Neural progenitor cell (in vitro differentiated cells): ENCODE measurements around the gene INPP5K. TPM values are rescaled to one million over a fixed set of nuclear protein-coding genes. Genes with fewer than 3 reads are reported as not detected.

ENCODE experiments used
- DNase-seq: peaks from one replicate; pipeline ENCODE4 v3.0.0-alpha.2; 2016; ENCODE audit warnings: low spot score
- H2AFZ ChIP-seq: fragments of 200-600 bp; sonication (generic); replicated peaks from 2 replicates; pipeline ENCODE4 v1.6.1; 2016; ENCODE audit warnings: antibody characterized with exemption
- H3F3A ChIP-seq: fragments of 200-600 bp; sonication (generic); 2 replicates; pipeline ENCODE4 v1.6.1; 2016; ENCODE audit warnings: antibody characterized with exemption, low read depth
- H3K27ac ChIP-seq: fragments of 200-600 bp; sonication (generic); 2 replicates; pipeline ENCODE4 v1.5.1; 2016; ENCODE audit warnings: mild to moderate bottlenecking
- H3K27me3 ChIP-seq: fragments of 200-600 bp; sonication (generic); 2 replicates; pipeline ENCODE4 v1.6.1; 2016; ENCODE audit warnings: mild to moderate bottlenecking, moderate library complexity
- H3K36me3 ChIP-seq: fragments of 200-600 bp; sonication (generic); 2 replicates; pipeline ENCODE4 v1.5.1; 2016
- H3K4me1 ChIP-seq: fragments of 200-600 bp; sonication (generic); 2 replicates; pipeline ENCODE4 v1.6.1; 2016; ENCODE audit warnings: mixed run types
- H3K4me2 ChIP-seq: fragments of 200-600 bp; sonication (generic); 2 replicates; pipeline ENCODE4 v1.6.1; 2016
- H3K4me3 ChIP-seq: fragments of 200-600 bp; sonication (generic); 2 replicates; pipeline ENCODE4 v1.5.1; 2016
- H3K79me2 ChIP-seq: fragments of 200-600 bp; sonication (generic); 2 replicates; pipeline ENCODE4 v1.6.1; 2016; ENCODE audit warnings: low read depth
- H3K9ac ChIP-seq: fragments of 200-600 bp; sonication (generic); 2 replicates; pipeline ENCODE4 v1.6.1; 2016
- H3K9me3 ChIP-seq: fragments of 200-600 bp; sonication (generic); 2 replicates; pipeline ENCODE4 v1.5.1; 2016; ENCODE audit warnings: low read depth
- H4K20me1 ChIP-seq: fragments of 200-600 bp; sonication (generic); 2 replicates; pipeline ENCODE4 v1.6.1; 2016; ENCODE audit warnings: low read depth
- H3K27ac Mint-ChIP-seq: 3 replicates; pipeline ENCODE4 v1.8.0; 2021; ENCODE audit warnings: mixed read lengths
- H3K27me3 Mint-ChIP-seq: 2 replicates; pipeline ENCODE4 v1.8.0; 2022; ENCODE audit warnings: low read depth, mild to moderate bottlenecking, inconsistent platforms, moderate library complexity, mixed read lengths; ENCODE audit not compliant: insufficient read depth
- H3K36me3 Mint-ChIP-seq: 3 replicates; pipeline ENCODE4 v1.8.0; 2021; ENCODE audit warnings: mixed read lengths
- H3K4me1 Mint-ChIP-seq: 3 replicates; pipeline ENCODE4 v1.8.0; 2021; ENCODE audit warnings: mixed read lengths
- H3K4me3 Mint-ChIP-seq: 3 replicates; pipeline ENCODE4 v1.8.0; 2021; ENCODE audit warnings: mild to moderate bottlenecking, moderate library complexity, mixed read lengths
- H3K9me3 Mint-ChIP-seq: 3 replicates; pipeline ENCODE4 v1.8.0; 2020; ENCODE audit warnings: mixed read lengths
- EZH2 ChIP-seq: fragments of 200-600 bp; sonication (generic); IDR thresholded peaks from 2 replicates; pipeline ENCODE4 v1.6.1; 2017; ENCODE audit warnings: antibody characterized with exemption, mild to moderate bottlenecking, moderate library complexity
- EZH2phosphoT487 ChIP-seq: fragments of 200-600 bp; sonication (generic); IDR thresholded peaks from 2 replicates; pipeline ENCODE4 v1.6.1; 2017; ENCODE audit warnings: antibody characterized with exemption
- total RNA-seq: library from RNA; depleted of rRNA; stranded (reverse); fragments of >200 nt; gene quantifications from 2 replicates; pipeline ENCODE4 v1.2.3, GENCODE V29; 2015; ENCODE audit warnings: low replicate concordance
- TF ChIP-seq, protein P1 (sequence below): fragments of 200-600 bp; sonication (generic); IDR thresholded peaks from 2 replicates; pipeline ENCODE4 v1.5.1; 2017; ENCODE audit warnings: antibody characterized with exemption, mild to moderate bottlenecking

INPP5K gene
- total RNA-seq, 1 donor from 2014 or later: 11.7 TPM

DNA sequence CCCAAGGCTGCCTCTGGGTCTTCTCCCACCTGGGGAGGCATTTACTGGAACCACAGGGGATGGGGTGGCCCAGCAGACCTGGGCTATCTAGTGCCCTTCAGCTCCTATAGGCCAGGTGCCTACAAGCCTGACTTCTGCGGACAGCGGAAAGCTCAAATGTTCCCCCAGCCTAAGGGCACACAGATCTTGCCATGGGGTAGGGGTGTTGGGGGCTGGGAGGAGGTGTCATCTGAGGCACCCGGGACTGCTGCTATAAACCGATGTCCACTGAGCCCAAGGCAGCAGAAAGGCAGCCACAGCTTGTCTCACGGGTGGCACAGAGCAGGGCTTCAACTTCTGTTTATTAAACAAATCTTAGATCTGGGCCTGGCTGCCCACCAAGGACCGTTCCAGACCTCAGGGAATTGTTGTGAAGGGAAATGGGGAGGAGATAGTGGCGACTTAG, 27.6 kb downstream of the INPP5K start:
- peak overlapping the region; percentile 37 for H3K27ac Mint-ChIP-seq
- Histone ChIP-seq H3K4me2 (peak overlapping the region; percentile 81), H3K27ac (no peak overlapping the region), H3K36me3 (no peaks in the 10 kb centered on the region), H4K20me1 (peaks cover 31% of the 10 kb centered on the region), H3F3A (peaks cover 64% of the 10 kb centered on the region), H3K27me3 (peaks cover 38% of the 10 kb centered on the region), H2AFZ (no peak overlapping the region), H3K9me3 (no peaks in the 10 kb centered on the region), H3K4me1 (peaks cover 23% of the 10 kb centered on the region), H3K4me3 (peak overlapping the region; percentile 52), H3K9ac (no peak overlapping the region), H3K79me2 (peaks cover 16% of the 10 kb centered on the region)
- no peaks in the 10 kb centered on the region for H3K36me3 Mint-ChIP-seq
- no peak for TF ChIP-seq EZH2phosphoT487
- TF ChIP-seq, protein P1, sequence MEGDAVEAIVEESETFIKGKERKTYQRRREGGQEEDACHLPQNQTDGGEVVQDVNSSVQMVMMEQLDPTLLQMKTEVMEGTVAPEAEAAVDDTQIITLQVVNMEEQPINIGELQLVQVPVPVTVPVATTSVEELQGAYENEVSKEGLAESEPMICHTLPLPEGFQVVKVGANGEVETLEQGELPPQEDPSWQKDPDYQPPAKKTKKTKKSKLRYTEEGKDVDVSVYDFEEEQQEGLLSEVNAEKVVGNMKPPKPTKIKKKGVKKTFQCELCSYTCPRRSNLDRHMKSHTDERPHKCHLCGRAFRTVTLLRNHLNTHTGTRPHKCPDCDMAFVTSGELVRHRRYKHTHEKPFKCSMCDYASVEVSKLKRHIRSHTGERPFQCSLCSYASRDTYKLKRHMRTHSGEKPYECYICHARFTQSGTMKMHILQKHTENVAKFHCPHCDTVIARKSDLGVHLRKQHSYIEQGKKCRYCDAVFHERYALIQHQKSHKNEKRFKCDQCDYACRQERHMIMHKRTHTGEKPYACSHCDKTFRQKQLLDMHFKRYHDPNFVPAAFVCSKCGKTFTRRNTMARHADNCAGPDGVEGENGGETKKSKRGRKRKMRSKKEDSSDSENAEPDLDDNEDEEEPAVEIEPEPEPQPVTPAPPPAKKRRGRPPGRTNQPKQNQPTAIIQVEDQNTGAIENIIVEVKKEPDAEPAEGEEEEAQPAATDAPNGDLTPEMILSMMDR: no peak
- no peak for TF ChIP-seq EZH2
- peaks cover 35% of the 10 kb centered on the region for H3K4me1 Mint-ChIP-seq
- DNase-seq: no peak
- H3K9me3 Mint-ChIP-seq: no peaks in the 10 kb centered on the region
- H3K4me3 Mint-ChIP-seq: peak overlapping the region; percentile 80
- peaks cover 7% of the 10 kb centered on the region for H3K27me3 Mint-ChIP-seq

DNA sequence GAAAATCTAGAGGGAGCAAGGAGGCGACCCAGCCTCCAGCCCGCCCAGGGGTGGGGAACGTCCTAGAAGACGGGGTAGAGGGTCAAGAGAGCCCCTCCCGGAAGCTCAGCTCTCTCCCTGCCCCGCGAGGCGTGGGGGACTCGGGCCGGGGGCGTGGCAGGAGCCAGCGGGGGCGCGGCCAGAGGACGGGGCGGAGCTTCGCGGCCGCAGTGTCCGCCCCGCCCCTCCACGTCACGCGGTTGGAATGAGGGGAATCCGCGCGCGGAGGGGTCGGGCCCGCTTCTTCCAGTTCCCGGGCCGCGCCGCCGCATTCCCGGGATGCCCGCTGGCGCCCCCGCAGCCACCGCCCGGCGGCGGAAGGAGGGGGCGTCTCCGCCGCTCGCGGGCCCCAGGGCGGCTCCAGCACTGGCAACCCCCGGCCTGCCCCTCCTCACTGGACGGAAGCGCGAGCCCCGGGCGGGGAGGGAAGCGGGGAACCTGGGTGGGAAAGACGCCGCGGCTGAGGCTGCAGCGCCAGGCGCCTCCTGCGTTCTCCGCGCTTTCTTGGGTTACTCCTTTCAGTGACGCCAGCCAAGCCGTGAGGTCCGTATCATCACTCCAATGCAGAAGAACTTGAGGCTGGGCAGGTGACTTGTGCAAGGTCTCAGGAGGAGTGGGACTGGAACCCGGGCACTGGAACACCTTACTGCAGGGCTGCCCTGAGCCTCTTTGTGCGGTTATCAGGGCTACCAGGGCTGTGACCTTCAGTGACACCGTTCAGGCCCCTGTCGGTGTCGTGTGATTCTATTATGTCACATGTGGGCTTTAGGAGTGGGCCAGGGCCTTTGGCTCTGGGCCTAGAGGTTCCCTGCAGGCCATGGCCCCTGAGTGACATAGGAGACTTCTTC, 28.2 kb downstream of the INPP5K start:
- H2AFZ ChIP-seq: no peak overlapping the region
- H3K27ac ChIP-seq: no peak overlapping the region
- peaks cover 64% of the 10 kb centered on the region for H3F3A ChIP-seq

DNA sequence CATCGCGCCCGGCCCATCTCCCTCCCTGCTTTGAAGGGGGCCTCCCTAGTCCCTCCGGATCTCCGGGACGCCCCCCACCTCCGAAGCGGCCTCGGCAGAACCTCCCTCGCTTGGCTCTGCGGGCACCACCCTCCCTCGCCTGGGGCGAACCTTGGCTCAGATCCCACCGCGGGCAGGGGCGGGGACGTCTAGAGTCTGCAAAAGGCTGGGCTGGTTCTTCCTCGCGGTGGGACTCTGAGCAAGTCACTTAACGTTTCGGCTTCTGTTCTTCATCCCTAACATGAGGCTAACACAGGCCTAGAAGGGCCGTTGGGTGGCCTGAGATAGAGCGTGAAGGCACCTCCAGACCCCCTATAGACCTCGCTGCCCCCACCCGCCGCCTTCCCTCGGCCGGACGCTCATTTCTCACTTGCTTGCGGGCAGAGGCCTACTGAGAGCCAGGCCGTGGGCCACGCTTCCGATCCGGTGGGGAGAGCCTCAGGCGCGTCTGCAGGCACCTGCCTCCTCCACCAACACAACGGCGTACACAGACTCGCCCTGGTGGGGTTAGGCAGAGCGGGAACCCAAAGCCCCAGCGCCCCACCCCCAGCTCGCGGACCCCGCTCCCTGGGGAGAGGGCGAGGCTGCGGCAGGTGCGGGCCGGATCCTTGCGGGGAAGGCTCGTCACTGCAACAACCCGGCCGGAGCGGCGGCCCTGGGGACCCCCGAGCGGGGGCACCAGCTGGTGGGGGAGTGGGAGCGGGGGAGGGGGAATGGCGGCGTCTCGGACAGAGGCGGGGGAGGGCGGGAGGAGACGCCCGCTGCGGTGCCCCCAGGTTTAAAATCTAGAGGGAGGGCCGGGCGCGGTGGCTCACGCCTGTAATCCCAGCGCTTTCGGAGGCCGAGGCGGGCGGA, 29.4 kb downstream of the INPP5K start:
- H3K27ac Mint-ChIP-seq: no peak overlapping the region

More for the DNA sequence above, 28.2 kb downstream of the INPP5K start:
- Mint-ChIP-seq H3K4me3 (peak overlapping the region; percentile 86), H3K36me3 (peaks cover 3% of the 10 kb centered on the region), H3K9me3 (no peaks in the 10 kb centered on the region), H3K27ac (peak overlapping the region; percentile 58), H3K27me3 (peaks cover 4% of the 10 kb centered on the region), H3K4me1 (peaks cover 37% of the 10 kb centered on the region)
- Histone ChIP-seq H3K27me3 (peaks cover 38% of the 10 kb centered on the region), H3K9ac (no peak overlapping the region), H3K4me2 (peak overlapping the region; percentile 81), H3K79me2 (peaks cover 16% of the 10 kb centered on the region), H3K9me3 (no peaks in the 10 kb centered on the region), H3K4me3 (peak overlapping the region; percentile 52), H3K36me3 (no peaks in the 10 kb centered on the region), H3K4me1 (peaks cover 23% of the 10 kb centered on the region), H4K20me1 (peaks cover 31% of the 10 kb centered on the region)
- TF ChIP-seq EZH2phosphoT487 (no peak), EZH2 (peak; percentile 13)
- TF ChIP-seq, protein P1: peak; percentile 11
- DNase-seq: peak; percentile 95

More for the DNA sequence above, 29.4 kb downstream of the INPP5K start:
- peaks cover 36% of the 10 kb centered on the region for H3K4me1 Mint-ChIP-seq
- H3K79me2 ChIP-seq: peaks cover 16% of the 10 kb centered on the region
- peaks cover 58% of the 10 kb centered on the region for H3F3A ChIP-seq
- peak overlapping the region; percentile 81 for H3K4me2 ChIP-seq
- DNase-seq: peak; percentile 73
- peaks cover 4% of the 10 kb centered on the region for H3K27me3 Mint-ChIP-seq
- TF ChIP-seq EZH2phosphoT487 (no peak), EZH2 (peak; percentile 57)
- TF ChIP-seq, protein P1: peak; percentile 3
- H3K36me3 ChIP-seq: no peaks in the 10 kb centered on the region
- peaks cover 3% of the 10 kb centered on the region for H3K36me3 Mint-ChIP-seq
- H3K4me3 Mint-ChIP-seq: peak overlapping the region; percentile 86
- peaks cover 34% of the 10 kb centered on the region for H3K27me3 ChIP-seq
- no peak overlapping the region for H3K27ac ChIP-seq
- H3K9ac ChIP-seq: no peak overlapping the region
- peak overlapping the region; percentile 52 for H3K4me3 ChIP-seq
- no peak overlapping the region for H2AFZ ChIP-seq
- H3K4me1 ChIP-seq: peaks cover 15% of the 10 kb centered on the region
- H3K9me3 Mint-ChIP-seq: no peaks in the 10 kb centered on the region
- peaks cover 31% of the 10 kb centered on the region for H4K20me1 ChIP-seq
- H3K9me3 ChIP-seq: no peaks in the 10 kb centered on the region
